PC-3 (cell line): Measurements from ENCODE around the gene BCL2L12.

ENCODE experiments used
- CTCF ChIP-seq: fragments of 300-600 bp; sonication (generic); conservative IDR thresholded peaks from 2 replicates; pipeline ENCODE4 v1.5.1; 2017; ENCODE audit warnings: antibody characterized with exemption, low read depth, mild to moderate bottlenecking, low read length
- EZH2 ChIP-seq: fragments of 300-600 bp; sonication (generic); IDR thresholded peaks from one replicate; pipeline ENCODE4 v1.6.1; 2017; ENCODE audit warnings: antibody characterized with exemption, mild to moderate bottlenecking, low read length; ENCODE audit not compliant: unreplicated experiment
- EZH2phosphoT487 ChIP-seq: fragments of 300-600 bp; sonication (generic); IDR thresholded peaks from 2 replicates; pipeline ENCODE4 v1.6.1; 2018; ENCODE audit warnings: mild to moderate bottlenecking, antibody characterized with exemption, low read length, borderline replicate concordance

- TF ChIP-seq CTCF, result no peak
- TF ChIP-seq EZH2phosphoT487, result no peak
- TF ChIP-seq EZH2, result no peak
Observed at GRCh38 chr19:49643466-49643865, 22.3 kb upstream of the BCL2L12 start.
